ENCODE results near the gene RPTOR.

DNA sequence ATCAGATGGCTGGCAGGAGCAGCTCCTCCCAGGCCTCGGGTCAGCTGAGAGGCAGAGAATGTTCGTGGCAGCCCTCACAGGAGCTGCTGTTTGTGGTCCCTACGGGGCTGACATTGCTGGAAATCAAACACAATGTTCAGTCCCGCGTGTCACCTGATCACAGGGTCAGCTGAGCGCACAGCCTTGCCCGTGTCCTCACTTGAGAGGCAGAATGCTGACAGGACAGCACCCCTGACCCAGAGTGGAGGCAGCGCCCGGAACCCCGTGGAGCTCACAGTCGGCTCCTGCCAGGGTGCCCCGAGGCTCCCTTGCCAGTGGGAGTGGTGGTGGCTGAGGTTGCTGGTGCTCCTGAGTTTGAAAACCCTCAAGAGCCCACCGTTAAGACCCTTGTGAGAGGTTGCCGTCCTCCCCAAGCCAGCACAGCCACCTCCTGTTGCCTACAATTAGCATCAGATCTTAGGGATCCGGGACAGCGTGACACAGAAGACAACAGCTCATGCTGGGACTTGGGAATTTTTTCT, 443.4 kb downstream of the RPTOR start:
- TF ChIP-seq, protein P1, sequence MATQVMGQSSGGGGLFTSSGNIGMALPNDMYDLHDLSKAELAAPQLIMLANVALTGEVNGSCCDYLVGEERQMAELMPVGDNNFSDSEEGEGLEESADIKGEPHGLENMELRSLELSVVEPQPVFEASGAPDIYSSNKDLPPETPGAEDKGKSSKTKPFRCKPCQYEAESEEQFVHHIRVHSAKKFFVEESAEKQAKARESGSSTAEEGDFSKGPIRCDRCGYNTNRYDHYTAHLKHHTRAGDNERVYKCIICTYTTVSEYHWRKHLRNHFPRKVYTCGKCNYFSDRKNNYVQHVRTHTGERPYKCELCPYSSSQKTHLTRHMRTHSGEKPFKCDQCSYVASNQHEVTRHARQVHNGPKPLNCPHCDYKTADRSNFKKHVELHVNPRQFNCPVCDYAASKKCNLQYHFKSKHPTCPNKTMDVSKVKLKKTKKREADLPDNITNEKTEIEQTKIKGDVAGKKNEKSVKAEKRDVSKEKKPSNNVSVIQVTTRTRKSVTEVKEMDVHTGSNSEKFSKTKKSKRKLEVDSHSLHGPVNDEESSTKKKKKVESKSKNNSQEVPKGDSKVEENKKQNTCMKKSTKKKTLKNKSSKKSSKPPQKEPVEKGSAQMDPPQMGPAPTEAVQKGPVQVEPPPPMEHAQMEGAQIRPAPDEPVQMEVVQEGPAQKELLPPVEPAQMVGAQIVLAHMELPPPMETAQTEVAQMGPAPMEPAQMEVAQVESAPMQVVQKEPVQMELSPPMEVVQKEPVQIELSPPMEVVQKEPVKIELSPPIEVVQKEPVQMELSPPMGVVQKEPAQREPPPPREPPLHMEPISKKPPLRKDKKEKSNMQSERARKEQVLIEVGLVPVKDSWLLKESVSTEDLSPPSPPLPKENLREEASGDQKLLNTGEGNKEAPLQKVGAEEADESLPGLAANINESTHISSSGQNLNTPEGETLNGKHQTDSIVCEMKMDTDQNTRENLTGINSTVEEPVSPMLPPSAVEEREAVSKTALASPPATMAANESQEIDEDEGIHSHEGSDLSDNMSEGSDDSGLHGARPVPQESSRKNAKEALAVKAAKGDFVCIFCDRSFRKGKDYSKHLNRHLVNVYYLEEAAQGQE (IDR thresholded peaks at IDR 0.05; ENCODE audit: insufficient read depth in 1 of 2, low read depth in 2 of 2, low read length in 1 of 2) = no peak
- TF ChIP-seq, protein P2, sequence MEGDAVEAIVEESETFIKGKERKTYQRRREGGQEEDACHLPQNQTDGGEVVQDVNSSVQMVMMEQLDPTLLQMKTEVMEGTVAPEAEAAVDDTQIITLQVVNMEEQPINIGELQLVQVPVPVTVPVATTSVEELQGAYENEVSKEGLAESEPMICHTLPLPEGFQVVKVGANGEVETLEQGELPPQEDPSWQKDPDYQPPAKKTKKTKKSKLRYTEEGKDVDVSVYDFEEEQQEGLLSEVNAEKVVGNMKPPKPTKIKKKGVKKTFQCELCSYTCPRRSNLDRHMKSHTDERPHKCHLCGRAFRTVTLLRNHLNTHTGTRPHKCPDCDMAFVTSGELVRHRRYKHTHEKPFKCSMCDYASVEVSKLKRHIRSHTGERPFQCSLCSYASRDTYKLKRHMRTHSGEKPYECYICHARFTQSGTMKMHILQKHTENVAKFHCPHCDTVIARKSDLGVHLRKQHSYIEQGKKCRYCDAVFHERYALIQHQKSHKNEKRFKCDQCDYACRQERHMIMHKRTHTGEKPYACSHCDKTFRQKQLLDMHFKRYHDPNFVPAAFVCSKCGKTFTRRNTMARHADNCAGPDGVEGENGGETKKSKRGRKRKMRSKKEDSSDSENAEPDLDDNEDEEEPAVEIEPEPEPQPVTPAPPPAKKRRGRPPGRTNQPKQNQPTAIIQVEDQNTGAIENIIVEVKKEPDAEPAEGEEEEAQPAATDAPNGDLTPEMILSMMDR (IDR thresholded peaks at IDR 0.05) = no peak
- TF ChIP-seq SIN3A (IDR thresholded peaks at IDR 0.05; ENCODE audit: borderline replicate concordance, insufficient read depth, low read depth, low read length) = no peak
- no peak for TF ChIP-seq POLR2AphosphoS5 (IDR thresholded peaks at IDR 0.05; ENCODE audit: low read depth, low read length)
